ENCODE measurements around the gene KCNH1. TPM values are rescaled to one million over a fixed set of nuclear protein-coding genes. Genes with fewer than 3 reads are reported as not detected.
A peak's percentile ranks its signal among the peaks of the same experiment; 100 is the strongest.

Gene KCNH1
- total and polyA plus RNA-seq, 2 experiments from 2014 or later = 0.28 TPM; not detected in 1

DNA sequence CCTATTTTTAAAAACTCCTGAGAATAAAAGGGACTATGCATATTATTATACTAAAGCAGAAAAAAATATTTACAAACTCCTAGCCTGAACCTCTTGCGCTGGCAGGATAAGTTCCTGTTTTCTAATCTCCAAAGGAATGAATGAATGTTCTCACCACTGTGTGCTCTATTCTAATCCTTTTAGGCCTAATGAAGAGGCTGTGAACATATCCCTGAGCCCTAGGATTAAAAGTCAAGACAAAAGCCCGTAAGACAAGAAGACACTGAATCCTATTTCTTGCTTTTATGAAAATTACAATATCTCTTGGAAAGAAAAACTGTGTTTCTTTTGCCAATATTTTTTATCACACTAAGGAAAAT, 487.7 kb downstream of the KCNH1 start (continued):
- TF ChIP-seq, protein P1, sequence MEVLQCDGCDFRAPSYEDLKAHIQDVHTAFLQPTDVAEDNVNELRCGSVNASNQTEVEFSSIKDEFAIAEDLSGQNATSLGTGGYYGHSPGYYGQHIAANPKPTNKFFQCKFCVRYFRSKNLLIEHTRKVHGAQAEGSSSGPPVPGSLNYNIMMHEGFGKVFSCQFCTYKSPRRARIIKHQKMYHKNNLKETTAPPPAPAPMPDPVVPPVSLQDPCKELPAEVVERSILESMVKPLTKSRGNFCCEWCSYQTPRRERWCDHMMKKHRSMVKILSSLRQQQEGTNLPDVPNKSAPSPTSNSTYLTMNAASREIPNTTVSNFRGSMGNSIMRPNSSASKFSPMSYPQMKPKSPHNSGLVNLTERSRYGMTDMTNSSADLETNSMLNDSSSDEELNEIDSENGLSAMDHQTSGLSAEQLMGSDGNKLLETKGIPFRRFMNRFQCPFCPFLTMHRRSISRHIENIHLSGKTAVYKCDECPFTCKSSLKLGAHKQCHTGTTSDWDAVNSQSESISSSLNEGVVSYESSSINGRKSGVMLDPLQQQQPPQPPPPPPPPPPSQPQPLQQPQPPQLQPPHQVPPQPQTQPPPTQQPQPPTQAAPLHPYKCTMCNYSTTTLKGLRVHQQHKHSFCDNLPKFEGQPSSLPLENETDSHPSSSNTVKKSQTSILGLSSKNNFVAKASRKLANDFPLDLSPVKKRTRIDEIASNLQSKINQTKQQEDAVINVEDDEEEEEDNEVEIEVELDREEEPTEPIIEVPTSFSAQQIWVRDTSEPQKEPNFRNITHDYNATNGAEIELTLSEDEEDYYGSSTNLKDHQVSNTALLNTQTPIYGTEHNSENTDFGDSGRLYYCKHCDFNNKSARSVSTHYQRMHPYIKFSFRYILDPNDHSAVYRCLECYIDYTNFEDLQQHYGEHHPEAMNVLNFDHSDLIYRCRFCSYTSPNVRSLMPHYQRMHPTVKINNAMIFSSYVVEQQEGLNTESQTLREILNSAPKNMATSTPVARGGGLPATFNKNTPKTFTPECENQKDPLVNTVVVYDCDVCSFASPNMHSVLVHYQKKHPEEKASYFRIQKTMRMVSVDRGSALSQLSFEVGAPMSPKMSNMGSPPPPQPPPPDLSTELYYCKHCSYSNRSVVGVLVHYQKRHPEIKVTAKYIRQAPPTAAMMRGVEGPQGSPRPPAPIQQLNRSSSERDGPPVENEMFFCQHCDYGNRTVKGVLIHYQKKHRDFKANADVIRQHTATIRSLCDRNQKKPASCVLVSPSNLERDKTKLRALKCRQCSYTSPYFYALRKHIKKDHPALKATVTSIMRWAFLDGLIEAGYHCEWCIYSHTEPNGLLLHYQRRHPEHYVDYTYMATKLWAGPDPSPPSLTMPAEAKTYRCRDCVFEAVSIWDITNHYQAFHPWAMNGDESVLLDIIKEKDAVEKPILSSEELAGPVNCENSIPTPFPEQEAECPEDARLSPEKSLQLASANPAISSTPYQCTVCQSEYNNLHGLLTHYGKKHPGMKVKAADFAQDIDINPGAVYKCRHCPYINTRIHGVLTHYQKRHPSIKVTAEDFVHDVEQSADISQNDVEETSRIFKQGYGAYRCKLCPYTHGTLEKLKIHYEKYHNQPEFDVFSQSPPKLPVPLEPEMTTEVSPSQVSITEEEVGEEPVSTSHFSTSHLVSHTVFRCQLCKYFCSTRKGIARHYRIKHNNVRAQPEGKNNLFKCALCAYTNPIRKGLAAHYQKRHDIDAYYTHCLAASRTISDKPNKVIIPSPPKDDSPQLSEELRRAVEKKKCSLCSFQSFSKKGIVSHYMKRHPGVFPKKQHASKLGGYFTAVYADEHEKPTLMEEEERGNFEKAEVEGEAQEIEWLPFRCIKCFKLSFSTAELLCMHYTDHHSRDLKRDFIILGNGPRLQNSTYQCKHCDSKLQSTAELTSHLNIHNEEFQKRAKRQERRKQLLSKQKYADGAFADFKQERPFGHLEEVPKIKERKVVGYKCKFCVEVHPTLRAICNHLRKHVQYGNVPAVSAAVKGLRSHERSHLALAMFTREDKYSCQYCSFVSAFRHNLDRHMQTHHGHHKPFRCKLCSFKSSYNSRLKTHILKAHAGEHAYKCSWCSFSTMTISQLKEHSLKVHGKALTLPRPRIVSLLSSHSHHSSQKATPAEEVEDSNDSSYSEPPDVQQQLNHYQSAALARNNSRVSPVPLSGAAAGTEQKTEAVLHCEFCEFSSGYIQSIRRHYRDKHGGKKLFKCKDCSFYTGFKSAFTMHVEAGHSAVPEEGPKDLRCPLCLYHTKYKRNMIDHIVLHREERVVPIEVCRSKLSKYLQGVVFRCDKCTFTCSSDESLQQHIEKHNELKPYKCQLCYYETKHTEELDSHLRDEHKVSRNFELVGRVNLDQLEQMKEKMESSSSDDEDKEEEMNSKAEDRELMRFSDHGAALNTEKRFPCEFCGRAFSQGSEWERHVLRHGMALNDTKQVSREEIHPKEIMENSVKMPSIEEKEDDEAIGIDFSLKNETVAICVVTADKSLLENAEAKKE (CRISPR knock-in tag; IDR thresholded peaks at IDR 0.05) = no peak

DNA sequence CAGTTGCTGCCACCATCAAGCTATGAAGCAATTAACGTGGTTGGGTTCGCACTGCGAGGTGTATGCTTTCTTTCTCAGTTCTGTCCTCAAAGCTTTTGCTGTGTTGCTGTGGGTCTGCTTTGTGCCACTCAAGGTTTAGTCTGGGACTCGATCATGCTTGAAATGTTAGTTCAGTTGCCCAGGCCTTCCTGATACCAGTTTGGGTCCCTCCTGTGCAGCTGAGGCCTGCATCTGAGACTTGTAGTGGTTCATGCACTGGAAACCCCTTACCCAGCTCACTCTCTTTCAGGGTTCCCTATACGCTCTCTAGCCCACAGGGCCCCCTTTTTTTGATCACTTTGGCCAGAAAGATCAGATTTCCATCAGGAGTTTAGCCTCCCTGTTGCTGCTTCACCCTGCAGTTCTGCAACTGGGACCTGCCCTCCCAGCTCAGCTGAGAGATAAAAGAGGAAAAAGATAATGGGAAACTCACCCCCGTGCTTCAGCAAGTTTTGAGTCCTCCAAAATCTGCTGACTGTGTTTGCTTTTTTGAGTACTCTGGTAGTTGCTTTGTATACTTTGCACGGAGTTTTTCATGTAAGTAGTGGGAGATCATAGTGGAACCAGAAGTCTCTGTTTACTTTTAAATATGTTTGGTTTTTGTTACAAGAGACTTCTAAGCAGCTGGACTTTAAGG, 488.2 kb downstream of the KCNH1 start:
- Histone ChIP-seq H3K36me3 (ENCODE audit: insufficient read depth) (no peaks in the 10 kb centered on the region), H3K9me2 (ENCODE audit: insufficient read depth) (no peaks in the 10 kb centered on the region), H2AFZ (peak overlapping the region; percentile 69), H3K4me3 (no peak overlapping the region), H3K79me2 (replicated peaks; ENCODE audit: insufficient read depth) (no peaks in the 10 kb centered on the region), H3F3A (replicated peaks; ENCODE audit: low read depth) (no peaks in the 10 kb centered on the region), H3K4me2 (no peak overlapping the region), H3K27me3 (ENCODE audit: insufficient read depth) (no peaks in the 10 kb centered on the region), H3K4me1 (ENCODE audit: insufficient read depth) (no peaks in the 10 kb centered on the region), H3K27ac (ENCODE audit: low read depth) (no peak overlapping the region), H4K20me1 (replicated peaks; ENCODE audit: insufficient read depth) (no peaks in the 10 kb centered on the region)
- ATAC-seq (no peak), DNase-seq (ENCODE audit: low spot score) (no peak)
- H3K27me3 Mint-ChIP-seq (ENCODE audit: insufficient read depth, low read depth, poor library complexity) = no peaks in the 10 kb centered on the region
- no peaks in the 10 kb centered on the region for H3K9me3 Mint-ChIP-seq
- no peak for TF ChIP-seq NANOG (IDR thresholded peaks at IDR 0.05; ENCODE audit: borderline replicate concordance)
- TF ChIP-seq, protein P2, sequence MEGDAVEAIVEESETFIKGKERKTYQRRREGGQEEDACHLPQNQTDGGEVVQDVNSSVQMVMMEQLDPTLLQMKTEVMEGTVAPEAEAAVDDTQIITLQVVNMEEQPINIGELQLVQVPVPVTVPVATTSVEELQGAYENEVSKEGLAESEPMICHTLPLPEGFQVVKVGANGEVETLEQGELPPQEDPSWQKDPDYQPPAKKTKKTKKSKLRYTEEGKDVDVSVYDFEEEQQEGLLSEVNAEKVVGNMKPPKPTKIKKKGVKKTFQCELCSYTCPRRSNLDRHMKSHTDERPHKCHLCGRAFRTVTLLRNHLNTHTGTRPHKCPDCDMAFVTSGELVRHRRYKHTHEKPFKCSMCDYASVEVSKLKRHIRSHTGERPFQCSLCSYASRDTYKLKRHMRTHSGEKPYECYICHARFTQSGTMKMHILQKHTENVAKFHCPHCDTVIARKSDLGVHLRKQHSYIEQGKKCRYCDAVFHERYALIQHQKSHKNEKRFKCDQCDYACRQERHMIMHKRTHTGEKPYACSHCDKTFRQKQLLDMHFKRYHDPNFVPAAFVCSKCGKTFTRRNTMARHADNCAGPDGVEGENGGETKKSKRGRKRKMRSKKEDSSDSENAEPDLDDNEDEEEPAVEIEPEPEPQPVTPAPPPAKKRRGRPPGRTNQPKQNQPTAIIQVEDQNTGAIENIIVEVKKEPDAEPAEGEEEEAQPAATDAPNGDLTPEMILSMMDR (conservative IDR thresholded peaks at IDR 0.05; ENCODE audit: low read depth in 2 of 2) = no peak
- no peak overlapping the region for H3K4me3 Mint-ChIP-seq
- peaks cover 5% of the 10 kb centered on the region; the same call in 1 of the 3 replicates for H3K4me1 Mint-ChIP-seq
- no peak overlapping the region; the same call in 1 of the 2 replicates for H3K27ac Mint-ChIP-seq
- H3K36me3 Mint-ChIP-seq (ENCODE audit: low read depth) = no peaks in the 10 kb centered on the region

Data from GM23338 (cell line).